Heart left ventricle (tissue), 16 donors: ENCODE results near the gene TMEM185A. TPM values are rescaled to one million over a fixed set of nuclear protein-coding genes. Genes with fewer than 3 reads are reported as not detected.

ENCODE experiments used
- ATAC-seq, 4 donors: fragments of 200-7000 bp; cut with Tn5 transposase; one replicate each; pipeline ENCODE4 v1.9.1; 2020 to 2022; ENCODE audit warnings: moderate library complexity in 4 of 4, mild to moderate bottlenecking in 3 of 4, moderate number of reproducible peaks in 1 of 4
- DNase-seq, 5 donors: peaks; one replicate each; pipeline ENCODE4 v3.0.0-alpha.2; 2020
- H3K27ac ChIP-seq, 12 donors: fragments of 200-600 bp; sonication (generic) in 4 of 12; one replicate each; pipeline versions ENCODE4 v1.5.0 to v1.8.0; 2016 to 2022; ENCODE audit warnings: mild to moderate bottlenecking in 2 of 12
- H3K27me3 ChIP-seq, 9 donors: fragments of 200-600 bp; sonication (generic) in 2 of 9; one replicate each; pipeline versions ENCODE4 v1.5.1 to v1.8.0; 2016 to 2022; ENCODE audit warnings: mild to moderate bottlenecking in 3 of 9
- H3K36me3 ChIP-seq, 9 donors: fragments of 200-600 bp; sonication (generic) in 2 of 9; one replicate each; pipeline versions ENCODE4 v1.5.0 to v1.8.0; 2018 to 2022; ENCODE audit warnings: mild to moderate bottlenecking in 2 of 9
- H3K4me1 ChIP-seq, 12 donors: fragments of 200-600 bp; sonication (generic) in 4 of 12; one replicate each; pipeline versions ENCODE4 v1.5.0 to v1.8.0; 2016 to 2022; ENCODE audit warnings: mild to moderate bottlenecking in 3 of 12
- H3K4me3 ChIP-seq, 12 donors: fragments of 200-600 bp; sonication (generic) in 4 of 12; one replicate each; pipeline versions ENCODE4 v1.5.0 to v1.8.0; 2017 to 2022; ENCODE audit warnings: mild to moderate bottlenecking in 9 of 12, moderate library complexity in 4 of 12
- H3K9me3 ChIP-seq, 12 donors: fragments of 200-600 bp; sonication (generic) in 4 of 12; one replicate each; pipeline versions ENCODE4 v1.5.0 to v1.8.0; 2016 to 2022; ENCODE audit warnings: mild to moderate bottlenecking in 1 of 12
- POLR2A ChIP-seq, 2 donors: fragments of 450-650 bp; IDR thresholded peaks; one replicate each; pipeline ENCODE4 v1.6.1; 2017; ENCODE audit warnings: antibody characterized with exemption in 2 of 2, mild to moderate bottlenecking in 2 of 2, moderate library complexity in 2 of 2
- WGBS, 4 donors: extraction: QIAGEN DNeasy Blood & Tissue Kit in 2 of 4; methylation state at CpG; one replicate each; pipeline versions ENCODE4 v1.1.5 to v1.1.7; 2013 to 2018; 5-methylcytosine and 5-hydroxymethylcytosine counted together
- intact Hi-C, 10 donors: fragments of 100-400 bp; cut with DNase I; formaldehyde crosslinking; loops; one replicate each; pipeline versions ENCODE4 v1.11.1 to v1.14.2; 2022
- polyA plus RNA-seq, 2 donors: library from polyadenylated mRNA; stranded (reverse); fragments of 200-250 nt; gene quantifications; one replicate each; pipeline ENCODE4 v1.2.3, GENCODE V29; 2013
- total RNA-seq, 9 donors: library from RNA; depleted of rRNA in 2 of 9; stranded (reverse); fragments of >200 nt in 2 of 9; fragmentation: NEBNext Ultra II Directional in 3 of 9; extraction: Animal tissue kit (Norgen Biotek cat#: 25700) in 3 of 9; gene quantifications; one replicate each; pipeline versions ENCODE4 v1.1.0 to v1.2.4, GENCODE V29; 2016 to 2023
- TF ChIP-seq, protein P1 (sequence below), 12 donors: fragments of 200-600 bp; sonication (generic) in 4 of 12; IDR thresholded peaks; one replicate each; pipeline versions ENCODE4 v1.5.0 to v1.8.0; 2018 to 2022; ENCODE audit warnings: antibody characterized with exemption in 12 of 12, mild to moderate bottlenecking in 5 of 12
- donor health status: ischemic (EF 13 %, LVEDD 7.1; RV severe dilation, severe dysfunction).
- donor health status: healthy with polysubstance abuse.
- donor health status: DM: no; HTN: yes; CAD: no.
- donor health status: DM: no; HTN: no; CAD: no.
- donor health status: ischemic (EF 25% LVEDD 6.9; RV normal size, moderate dysfunction).
- donor health status: ischemic (EF 25% LVEDD 5.7; RV mildly dilated, moderate dysfunction).
- donor health status: healthy.
- donor health status: DM: yes; HTN: yes; CAD: no.
- donor health status: ischemic (EF 35%, LVEDD 5.7; RV mildly dilated, moderate dysfunction).
- donor health status: nonischemic (EF 11% LVEDD 7.7; RV severe dilation, severe dysfunction).
- donor health status: DM: yes; HTN: yes; CAD: no.
- donor health status: PGD.
- donor health status: ischemic (EF 29% LVEDD 5.4; RV normal size, mild dysfunction).
- donor health status: nonischemic (EF 23%, LVEDD 6.1; RV moderate dilation, normal function).

The TMEM185A gene
- total and polyA plus RNA-seq, 11 donors: 17.6 to 39.2 (median 32.9) TPM

GRCh38 chrX:149643496-149643895 is 11.9 kb upstream of the TMEM185A start:
- intact Hi-C loops: no loop called here

DNA sequence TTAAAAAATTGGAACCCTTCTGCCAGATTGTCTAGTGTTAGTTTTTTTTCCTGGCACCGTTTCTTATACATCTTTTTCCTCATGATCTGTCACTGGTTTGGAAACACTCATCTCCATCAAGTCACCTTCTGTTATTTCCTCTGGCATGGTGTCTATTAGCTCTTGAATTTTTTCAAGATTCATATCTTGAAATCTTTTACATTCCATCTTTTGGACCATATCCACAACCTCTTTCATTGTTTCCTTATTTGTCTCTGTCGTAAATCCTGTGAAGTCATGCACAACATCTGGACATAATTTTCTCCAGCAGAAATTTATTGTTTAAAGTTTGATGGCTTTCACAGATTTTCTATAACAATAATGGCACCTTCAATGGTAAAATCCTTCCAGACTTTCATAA is 10.2 kb upstream of the TMEM185A start:
- TF ChIP-seq, protein P1, sequence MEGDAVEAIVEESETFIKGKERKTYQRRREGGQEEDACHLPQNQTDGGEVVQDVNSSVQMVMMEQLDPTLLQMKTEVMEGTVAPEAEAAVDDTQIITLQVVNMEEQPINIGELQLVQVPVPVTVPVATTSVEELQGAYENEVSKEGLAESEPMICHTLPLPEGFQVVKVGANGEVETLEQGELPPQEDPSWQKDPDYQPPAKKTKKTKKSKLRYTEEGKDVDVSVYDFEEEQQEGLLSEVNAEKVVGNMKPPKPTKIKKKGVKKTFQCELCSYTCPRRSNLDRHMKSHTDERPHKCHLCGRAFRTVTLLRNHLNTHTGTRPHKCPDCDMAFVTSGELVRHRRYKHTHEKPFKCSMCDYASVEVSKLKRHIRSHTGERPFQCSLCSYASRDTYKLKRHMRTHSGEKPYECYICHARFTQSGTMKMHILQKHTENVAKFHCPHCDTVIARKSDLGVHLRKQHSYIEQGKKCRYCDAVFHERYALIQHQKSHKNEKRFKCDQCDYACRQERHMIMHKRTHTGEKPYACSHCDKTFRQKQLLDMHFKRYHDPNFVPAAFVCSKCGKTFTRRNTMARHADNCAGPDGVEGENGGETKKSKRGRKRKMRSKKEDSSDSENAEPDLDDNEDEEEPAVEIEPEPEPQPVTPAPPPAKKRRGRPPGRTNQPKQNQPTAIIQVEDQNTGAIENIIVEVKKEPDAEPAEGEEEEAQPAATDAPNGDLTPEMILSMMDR (IDR thresholded peaks at IDR 0.05): no peak
- TF ChIP-seq POLR2A (IDR thresholded peaks at IDR 0.05): no peak
- intact Hi-C loops: no loop called here

More at GRCh38 chrX:149643496-149643895, 11.9 kb upstream of the TMEM185A start:
- 71 to 89% (median 85%) methylated on average over 4 of the region's 4 CpGs for WGBS, 4 donors
- no peaks in the 10 kb centered on the region for H3K4me1 ChIP-seq
- no peaks in the 10 kb centered on the region for H3K36me3 ChIP-seq
- H3K4me3 ChIP-seq: no peak overlapping the region
- no peak for ATAC-seq
- H3K9me3 ChIP-seq: no peaks in the 10 kb centered on the region
- H3K27me3 ChIP-seq: peaks cover 0 to 6% (median 0%) of the 10 kb centered on the region in 9 donors
- DNase-seq: no peak
- no peak overlapping the region for H3K27ac ChIP-seq
- no peak for TF ChIP-seq POLR2A (IDR thresholded peaks at IDR 0.05)
- TF ChIP-seq, protein P1 (IDR thresholded peaks at IDR 0.05): no peak

DNA sequence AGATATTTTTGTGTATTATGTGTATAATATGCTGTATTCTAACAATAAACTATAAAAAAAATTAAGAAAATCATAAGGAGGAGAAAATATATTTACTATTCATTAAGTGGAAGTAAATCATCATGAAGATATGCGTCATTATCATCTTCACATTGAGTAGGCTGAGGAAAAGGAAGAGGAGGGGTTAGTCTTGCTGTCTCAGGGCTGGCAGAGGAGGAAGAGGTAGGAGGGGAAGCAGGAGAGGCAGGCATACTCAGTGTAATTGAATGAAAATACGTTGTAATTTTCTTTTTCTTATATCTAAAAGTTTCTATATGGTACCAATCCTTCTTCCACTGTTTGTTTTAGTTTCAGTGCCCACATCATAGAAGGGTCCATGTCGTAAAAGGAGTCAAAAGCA is 9.8 kb upstream of the TMEM185A start:
- TF ChIP-seq, protein P1 (IDR thresholded peaks at IDR 0.05): no peak
- no peak for TF ChIP-seq POLR2A (IDR thresholded peaks at IDR 0.05)
- intact Hi-C loops: no loop called here
- Histone ChIP-seq H3K4me1 (no peaks in the 10 kb centered on the region), H3K9me3 (no peaks in the 10 kb centered on the region), H3K36me3 (no peaks in the 10 kb centered on the region), H3K27ac (peak overlapping the region in 2 of 12 donors; percentile 57), H3K4me3 (no peak overlapping the region), H3K27me3 (peaks cover 0 to 6% (median 0%) of the 10 kb centered on the region in 9 donors)
- ATAC-seq (peak in 1 of 4 donors; percentile 76), DNase-seq (no peak)
- 33 to 50% (median 43%) methylated on average over 3 of the region's 3 CpGs for WGBS, 4 donors

More for the DNA sequence above, 10.2 kb upstream of the TMEM185A start:
- Histone ChIP-seq H3K4me3 (no peak overlapping the region), H3K27me3 (peaks cover 0 to 6% (median 0%) of the 10 kb centered on the region in 9 donors), H3K4me1 (no peaks in the 10 kb centered on the region), H3K36me3 (no peaks in the 10 kb centered on the region), H3K9me3 (no peaks in the 10 kb centered on the region), H3K27ac (peak overlapping the region in 2 of 12 donors; percentile 57)
- DNase-seq (no peak), ATAC-seq (peak in 1 of 4 donors; percentile 58)
- 46 to 62% (median 52%) methylated on average over 2 of the region's 2 CpGs for WGBS, 4 donors

DNA sequence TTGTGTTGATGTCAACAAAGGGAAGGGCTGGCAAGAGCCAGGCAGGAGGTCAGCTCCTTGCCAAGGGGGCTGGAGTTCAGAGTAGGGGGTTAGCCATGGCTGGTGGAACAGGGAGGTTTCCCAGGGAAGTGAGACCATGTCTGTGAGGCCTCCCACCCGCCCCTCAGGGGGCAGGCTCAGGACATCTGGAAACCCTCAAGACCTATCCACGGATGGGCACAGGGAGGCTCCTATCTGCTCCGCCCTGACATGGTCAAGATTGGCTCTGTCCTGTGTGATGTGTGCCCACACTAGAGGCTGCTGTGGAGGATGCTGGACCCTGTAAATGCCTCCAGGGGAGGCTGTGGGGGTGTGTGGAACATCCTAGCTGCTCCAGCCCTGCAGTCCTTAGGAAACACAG is 8.0 kb upstream of the TMEM185A start:
- TF ChIP-seq POLR2A (IDR thresholded peaks at IDR 0.05): no peak
- TF ChIP-seq, protein P1 (IDR thresholded peaks at IDR 0.05): no peak
- intact Hi-C loops: loop anchor here in 1 of 10 donors (10.0 kb wide), 1 partner anchor 75 kb away; no protein-coding TSS in a partner anchor
- 67 to 74% (median 71%) methylated on average over 3 of the region's 3 CpGs for WGBS, 4 donors
- Histone ChIP-seq H3K27me3 (peaks cover 0 to 6% (median 0%) of the 10 kb centered on the region in 9 donors), H3K4me1 (no peaks in the 10 kb centered on the region), H3K27ac (no peak overlapping the region), H3K4me3 (no peak overlapping the region), H3K36me3 (no peaks in the 10 kb centered on the region), H3K9me3 (no peaks in the 10 kb centered on the region)
- DNase-seq (no peak), ATAC-seq (no peak)
